OCI-LY3 (cell line): ENCODE results near the gene ELF5.

ENCODE experiments used
- CTCF ChIP-seq: fragments of 200-600, 300-600 bp; sonication (generic); IDR thresholded peaks from 2 replicates; pipeline ENCODE4 v1.5.1; 2014; ENCODE audit warnings: antibody characterized with exemption, low read length, low read depth
- EZH2phosphoT487 ChIP-seq: fragments of 200-600 bp; shearing (Covaris generic); IDR thresholded peaks from 2 replicates; pipeline ENCODE4 v1.6.1; 2018; ENCODE audit warnings: antibody characterized with exemption, mixed run types, low read depth

- TF ChIP-seq CTCF (no peak), EZH2phosphoT487 (no peak)
These were observed at the start of gene ELF5 for GRCh38 chr11:34513682-34514449.
